Measurements from ENCODE around the gene APBA2.

The APBA2 gene

DNA sequence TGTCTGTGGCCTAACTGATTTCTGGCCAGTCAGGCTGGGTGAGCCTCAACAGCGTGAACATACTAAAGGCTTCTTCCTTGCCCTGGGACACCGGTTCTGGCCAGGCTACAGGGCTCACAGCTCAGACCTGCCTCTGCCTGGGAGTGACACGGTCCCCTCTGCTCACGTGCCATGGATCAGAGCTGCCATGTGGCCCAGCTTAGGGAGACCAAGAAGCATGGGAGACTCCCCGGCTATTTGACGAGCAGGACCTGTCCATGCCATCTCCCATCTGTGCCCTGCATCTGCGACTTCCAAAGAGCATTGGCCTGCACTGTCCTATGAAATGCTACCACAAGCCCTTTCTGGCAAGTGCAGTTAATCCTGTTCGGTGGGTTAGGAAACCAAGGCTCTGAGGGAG is 57.4 kb downstream of the APBA2 start:
- no peaks in the 10 kb centered on the region for H3K4me1 ChIP-seq (ENCODE audit: low read length)
- no peaks in the 10 kb centered on the region for H4K20me1 ChIP-seq (ENCODE audit: insufficient read depth, low read length)
- no peak overlapping the region for H2AFZ ChIP-seq (ENCODE audit: low read length)
- H3K9me2 ChIP-seq (replicated peaks; ENCODE audit: insufficient read depth, low read length) = no peaks in the 10 kb centered on the region
- no peak overlapping the region for H3K4me2 ChIP-seq (ENCODE audit: low read depth, low read length)
- H3K27me3 ChIP-seq (replicated peaks; ENCODE audit: insufficient read depth, low read length) = no peaks in the 10 kb centered on the region
- no peak overlapping the region for H3K27ac ChIP-seq (ENCODE audit: low read length)
- H3K79me2 ChIP-seq (ENCODE audit: low read length) = no peaks in the 10 kb centered on the region
- DNase-seq = no peak
- no peaks in the 10 kb centered on the region for H3K36me3 ChIP-seq (replicated peaks; ENCODE audit: insufficient read depth, low read length)
- H3K9ac ChIP-seq (ENCODE audit: low read length) = no peak overlapping the region
- TF ChIP-seq, protein P1, sequence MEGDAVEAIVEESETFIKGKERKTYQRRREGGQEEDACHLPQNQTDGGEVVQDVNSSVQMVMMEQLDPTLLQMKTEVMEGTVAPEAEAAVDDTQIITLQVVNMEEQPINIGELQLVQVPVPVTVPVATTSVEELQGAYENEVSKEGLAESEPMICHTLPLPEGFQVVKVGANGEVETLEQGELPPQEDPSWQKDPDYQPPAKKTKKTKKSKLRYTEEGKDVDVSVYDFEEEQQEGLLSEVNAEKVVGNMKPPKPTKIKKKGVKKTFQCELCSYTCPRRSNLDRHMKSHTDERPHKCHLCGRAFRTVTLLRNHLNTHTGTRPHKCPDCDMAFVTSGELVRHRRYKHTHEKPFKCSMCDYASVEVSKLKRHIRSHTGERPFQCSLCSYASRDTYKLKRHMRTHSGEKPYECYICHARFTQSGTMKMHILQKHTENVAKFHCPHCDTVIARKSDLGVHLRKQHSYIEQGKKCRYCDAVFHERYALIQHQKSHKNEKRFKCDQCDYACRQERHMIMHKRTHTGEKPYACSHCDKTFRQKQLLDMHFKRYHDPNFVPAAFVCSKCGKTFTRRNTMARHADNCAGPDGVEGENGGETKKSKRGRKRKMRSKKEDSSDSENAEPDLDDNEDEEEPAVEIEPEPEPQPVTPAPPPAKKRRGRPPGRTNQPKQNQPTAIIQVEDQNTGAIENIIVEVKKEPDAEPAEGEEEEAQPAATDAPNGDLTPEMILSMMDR (IDR thresholded peaks at IDR 0.05; ENCODE audit: low read length) = no peak
- TF ChIP-seq EZH2phosphoT487 (IDR thresholded peaks at IDR 0.05; ENCODE audit: low read length) (no peak), EZH2 (optimal IDR thresholded peaks at IDR 0.05; ENCODE audit: low read depth, low read length) (no peak)
- H3F3A ChIP-seq (ENCODE audit: insufficient read depth, low read length) = no peaks in the 10 kb centered on the region
- no peaks in the 10 kb centered on the region for H3K9me3 ChIP-seq (replicated peaks; ENCODE audit: insufficient read depth, low read length)
- H3K4me3 ChIP-seq (ENCODE audit: low read length) = no peak overlapping the region

DNA sequence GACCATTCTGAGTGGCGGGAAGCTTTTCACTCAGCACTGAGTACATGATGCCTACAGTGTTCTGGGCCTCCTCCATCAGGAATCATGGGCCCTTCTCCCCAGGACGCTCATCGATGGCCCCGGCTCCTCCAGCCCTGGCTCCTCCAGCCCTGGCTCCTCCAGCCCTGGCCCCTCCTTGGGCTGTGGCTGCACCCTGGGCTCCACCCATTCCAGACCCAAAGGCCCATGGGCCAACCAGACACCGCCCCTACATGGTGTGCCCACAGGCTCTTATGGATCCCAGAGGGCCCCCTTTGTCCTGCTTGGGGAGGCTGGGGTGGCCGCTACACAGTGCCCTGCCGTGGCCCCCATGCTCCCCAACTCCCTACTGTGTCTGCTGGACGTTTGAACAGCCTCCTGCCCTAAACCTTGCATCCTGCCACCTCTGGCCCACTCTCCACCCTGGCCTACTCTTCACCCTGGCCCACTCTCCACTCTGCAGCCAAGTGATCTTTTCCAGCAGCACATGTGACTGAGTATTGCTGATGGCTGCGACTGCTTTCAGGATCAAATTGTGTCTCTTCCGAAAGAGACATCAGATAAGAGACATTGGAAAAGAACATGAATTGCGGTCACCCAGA is 57.9 kb downstream of the APBA2 start:
- TF ChIP-seq, protein P1 (IDR thresholded peaks at IDR 0.05; ENCODE audit: low read length) = no peak
- TF ChIP-seq EZH2 (optimal IDR thresholded peaks at IDR 0.05; ENCODE audit: low read depth, low read length) (no peak), EZH2phosphoT487 (IDR thresholded peaks at IDR 0.05; ENCODE audit: low read length) (no peak)
- no peaks in the 10 kb centered on the region for H3K79me2 ChIP-seq (ENCODE audit: low read length)
- no peaks in the 10 kb centered on the region for H3K36me3 ChIP-seq (replicated peaks; ENCODE audit: insufficient read depth, low read length)
- H3K27ac ChIP-seq (ENCODE audit: low read length) = no peak overlapping the region
- no peaks in the 10 kb centered on the region for H3F3A ChIP-seq (ENCODE audit: insufficient read depth, low read length)
- no peak overlapping the region for H2AFZ ChIP-seq (ENCODE audit: low read length)
- H3K4me1 ChIP-seq (ENCODE audit: low read length) = no peaks in the 10 kb centered on the region
- H4K20me1 ChIP-seq (ENCODE audit: insufficient read depth, low read length) = no peaks in the 10 kb centered on the region
- no peaks in the 10 kb centered on the region for H3K9me2 ChIP-seq (replicated peaks; ENCODE audit: insufficient read depth, low read length)
- no peak for DNase-seq
- H3K27me3 ChIP-seq (replicated peaks; ENCODE audit: insufficient read depth, low read length) = no peaks in the 10 kb centered on the region
- H3K4me3 ChIP-seq (ENCODE audit: low read length) = no peak overlapping the region
- H3K9ac ChIP-seq (ENCODE audit: low read length) = no peak overlapping the region
- H3K9me3 ChIP-seq (replicated peaks; ENCODE audit: insufficient read depth, low read length) = no peaks in the 10 kb centered on the region
- H3K4me2 ChIP-seq (ENCODE audit: low read depth, low read length) = no peak overlapping the region

- no peak for DNase-seq
- Histone ChIP-seq H3K9me3 (replicated peaks; ENCODE audit: insufficient read depth, low read length) (no peaks in the 10 kb centered on the region), H3K36me3 (replicated peaks; ENCODE audit: insufficient read depth, low read length) (no peaks in the 10 kb centered on the region), H3K27ac (ENCODE audit: low read length) (no peak overlapping the region), H2AFZ (ENCODE audit: low read length) (no peak overlapping the region), H3K9ac (ENCODE audit: low read length) (no peak overlapping the region), H3K4me2 (ENCODE audit: low read depth, low read length) (no peak overlapping the region), H3K4me3 (ENCODE audit: low read length) (no peak overlapping the region), H3K79me2 (ENCODE audit: low read length) (no peaks in the 10 kb centered on the region), H3F3A (ENCODE audit: insufficient read depth, low read length) (no peaks in the 10 kb centered on the region), H3K9me2 (replicated peaks; ENCODE audit: insufficient read depth, low read length) (no peaks in the 10 kb centered on the region), H3K4me1 (ENCODE audit: low read length) (no peaks in the 10 kb centered on the region), H3K27me3 (replicated peaks; ENCODE audit: insufficient read depth, low read length) (no peaks in the 10 kb centered on the region), H4K20me1 (ENCODE audit: insufficient read depth, low read length) (no peaks in the 10 kb centered on the region)
- TF ChIP-seq EZH2 (optimal IDR thresholded peaks at IDR 0.05; ENCODE audit: low read depth, low read length) (no peak), EZH2phosphoT487 (IDR thresholded peaks at IDR 0.05; ENCODE audit: low read length) (no peak)
- TF ChIP-seq, protein P1 (IDR thresholded peaks at IDR 0.05; ENCODE audit: low read length) = no peak
These were observed 58.5 kb downstream of the APBA2 start for GRCh38 chr15:28944286-28944685.

Data from MM.1S (cell line).